ENCODE measurements around the gene GMDS. TPM values are rescaled to one million over a fixed set of nuclear protein-coding genes. Genes with fewer than 3 reads are reported as not detected.

The GMDS gene
- total RNA-seq, 1 donor from 2014 or later = 30.1 TPM

- H3K4me3 Mint-ChIP-seq = no peak overlapping the region
- ChIA-PET CTCF (interaction anchor here (0.5 to 2.4 kb wide), 4 partner anchors 15 to 601 kb away, joined by 3 to 15 read pairs (median 4); no protein-coding TSS in a partner anchor), POLR2A (no interaction called here)
- ATAC-seq (ENCODE audit: low read depth) (no peak), DNase-seq (no peak)
- H3K9me3 Mint-ChIP-seq = no peaks in the 10 kb centered on the region
- H3K4me1 Mint-ChIP-seq = no peaks in the 10 kb centered on the region
- TF ChIP-seq CTCF (IDR thresholded peaks at IDR 0.05) = no peak
- no peaks in the 10 kb centered on the region for H3K27me3 Mint-ChIP-seq
- no peak overlapping the region for H3K27ac Mint-ChIP-seq
- intact Hi-C loops (cut with micrococcal nuclease) = loop anchor here (2.0 to 5.0 kb wide), 4 partner anchors 70 to 435 kb away; no protein-coding TSS in a partner anchor
- no peaks in the 10 kb centered on the region for H3K36me3 Mint-ChIP-seq (ENCODE audit: low read depth)
Observed at GRCh38 chr6:2197177-2197671, 48.2 kb downstream of the GMDS start.

GRCh38 chr6:2196079-2196679, 49.2 kb downstream of the GMDS start:
- intact Hi-C loops (cut with micrococcal nuclease) = loop anchor here (1.0 to 5.0 kb wide), 8 partner anchors 69 to 600 kb away; no protein-coding TSS in a partner anchor
- ChIA-PET CTCF (interaction anchor here (0.8 to 2.4 kb wide), 5 partner anchors 156 to 600 kb away, joined by 3 to 18 read pairs (median 5); no protein-coding TSS in a partner anchor), POLR2A (no interaction called here)
- TF ChIP-seq CTCF (IDR thresholded peaks at IDR 0.05) = peak; percentile 33
- no peaks in the 10 kb centered on the region for H3K36me3 Mint-ChIP-seq (ENCODE audit: low read depth)
- H3K27me3 Mint-ChIP-seq = no peaks in the 10 kb centered on the region
- H3K9me3 Mint-ChIP-seq = no peaks in the 10 kb centered on the region
- DNase-seq (no peak), ATAC-seq (ENCODE audit: low read depth) (peak; percentile 65)
- no peak overlapping the region for H3K27ac Mint-ChIP-seq
- H3K4me3 Mint-ChIP-seq = no peak overlapping the region
- no peaks in the 10 kb centered on the region for H3K4me1 Mint-ChIP-seq

- CTCF ChIA-PET = interaction anchor here (0.7 to 1.3 kb wide), 5 partner anchors 88 to 590 kb away, joined by 3 to 4 read pairs (median 4); no protein-coding TSS in a partner anchor
- no peaks in the 10 kb centered on the region for H3K36me3 Mint-ChIP-seq (ENCODE audit: low read depth)
- ATAC-seq (ENCODE audit: low read depth) = no peak
Observed at GRCh38 chr6:2194643-2195042, 50.8 kb downstream of the GMDS start.

GRCh38 chr6:2193931-2194330, 51.5 kb downstream of the GMDS start:
- no peak for DNase-seq
- H3K4me1 Mint-ChIP-seq = no peaks in the 10 kb centered on the region
- H3K27ac Mint-ChIP-seq = no peak overlapping the region
- no peaks in the 10 kb centered on the region for H3K36me3 Mint-ChIP-seq (ENCODE audit: low read depth)
- H3K4me3 Mint-ChIP-seq = no peak overlapping the region
- no peak for ATAC-seq (ENCODE audit: low read depth)
- H3K27me3 Mint-ChIP-seq = no peaks in the 10 kb centered on the region
- intact Hi-C loops (cut with micrococcal nuclease) = no loop called here
- TF ChIP-seq CTCF (IDR thresholded peaks at IDR 0.05) = no peak
- H3K9me3 Mint-ChIP-seq = no peaks in the 10 kb centered on the region
- ChIA-PET CTCF (no interaction called here), POLR2A (interaction anchor here (0.6 kb wide), 1 partner anchor 55 kb away, joined by 7 read pairs; no protein-coding TSS in a partner anchor)

More at GRCh38 chr6:2194643-2195042, 50.8 kb downstream of the GMDS start:
- Mint-ChIP-seq H3K27me3 (no peaks in the 10 kb centered on the region), H3K27ac (no peak overlapping the region), H3K9me3 (no peaks in the 10 kb centered on the region), H3K4me3 (no peak overlapping the region), H3K4me1 (no peaks in the 10 kb centered on the region)
- POLR2A ChIA-PET = no interaction called here
- no peak for DNase-seq
- intact Hi-C loops (cut with micrococcal nuclease) = loop anchor here (5.0 kb wide), 2 partner anchors 253 to 438 kb away; no protein-coding TSS in a partner anchor
- no peak for TF ChIP-seq CTCF (IDR thresholded peaks at IDR 0.05)

- ATAC-seq (ENCODE audit: low read depth) = no peak
- DNase-seq = no peak
Observed at GRCh38 chr6:2192976-2193375, 52.4 kb downstream of the GMDS start.

More at GRCh38 chr6:2192976-2193375, 52.4 kb downstream of the GMDS start:
- TF ChIP-seq CTCF (IDR thresholded peaks at IDR 0.05) = no peak
- POLR2A ChIA-PET = interaction anchor here (0.5 kb wide), 1 partner anchor 548 kb away, joined by 6 read pairs; no protein-coding TSS in a partner anchor
- Mint-ChIP-seq H3K27me3 (no peaks in the 10 kb centered on the region), H3K36me3 (ENCODE audit: low read depth) (no peaks in the 10 kb centered on the region), H3K27ac (no peak overlapping the region), H3K9me3 (no peaks in the 10 kb centered on the region), H3K4me1 (no peaks in the 10 kb centered on the region), H3K4me3 (no peak overlapping the region)
- CTCF ChIA-PET = interaction anchor here (1.2 kb wide), 2 partner anchors 89 to 596 kb away, joined by 3 read pairs; no protein-coding TSS in a partner anchor
- intact Hi-C loops (cut with micrococcal nuclease) = no loop called here
